Activated CD8-positive, alpha-beta T cell treated with anti-CD3 and anti-CD28 coated beads for 36 hours (primary cell): ENCODE data around the gene GJB2. TPM values are rescaled to one million over a fixed set of nuclear protein-coding genes. Genes with fewer than 3 reads are reported as not detected.

ENCODE experiments used
- ATAC-seq: fragments of 200-7000 bp; cut with Tn5 transposase; one replicate; pipeline ENCODE4 v1.10.0; 2021; ENCODE audit warnings: mild to moderate bottlenecking, moderate library complexity
- CTCF ChIA-PET: fragments of 350-600 bp; sonication (Branson Sonifier 250); formaldehyde crosslinking; loops from one replicate; lab custom pipeline; 2021; ENCODE audit warnings: antibody characterized with exemption; lab: Charles Lee
- POLR2A ChIA-PET: fragments of 350-600 bp; sonication (Branson Sonifier 250); formaldehyde crosslinking; loops from one replicate; lab custom pipeline; 2021; ENCODE audit warnings: antibody characterized with exemption; lab: Charles Lee
- DNase-seq: peaks from one replicate; pipeline ENCODE4 v3.0.0-alpha.2; 2020
- H3K27ac Mint-ChIP-seq: one replicate; pipeline ENCODE4 v1.8.0; 2021; ENCODE audit warnings: mild to moderate bottlenecking, mixed read lengths
- H3K27me3 Mint-ChIP-seq: one replicate; pipeline ENCODE4 v1.8.0; 2021; ENCODE audit warnings: mixed read lengths
- H3K36me3 Mint-ChIP-seq: one replicate; pipeline ENCODE4 v1.8.0; 2021; ENCODE audit warnings: low read depth, mixed read lengths
- H3K4me1 Mint-ChIP-seq: one replicate; pipeline ENCODE4 v1.8.0; 2021; ENCODE audit warnings: low read depth, mixed read lengths
- H3K4me3 Mint-ChIP-seq: one replicate; pipeline ENCODE4 v1.8.0; 2021; ENCODE audit warnings: mild to moderate bottlenecking, moderate library complexity, mixed read lengths
- H3K9me3 Mint-ChIP-seq: one replicate; pipeline ENCODE4 v1.8.0; 2021; ENCODE audit warnings: mixed read lengths
- CTCF ChIP-seq: fragments of 200-600 bp; IDR thresholded peaks from one replicate; pipeline ENCODE4 v1.8.0; 2022; ENCODE audit warnings: antibody characterized with exemption, mild to moderate bottlenecking
- intact Hi-C: fragments of 100-400 bp; cut with micrococcal nuclease; formaldehyde crosslinking; loops from one replicate; pipeline ENCODE4 v1.10.0; 2022
- total RNA-seq, 2 experiments: library from RNA; stranded (reverse); gene quantifications; one replicate each; pipeline ENCODE4 v1.2.3, GENCODE V29; 2021

GJB2 gene
- total RNA-seq, 2 experiments from 2014 or later = 0.83 to 1.1 TPM

GRCh38 chr13:20182231-20182846, 10.4 kb downstream of the GJB2 start:
- Mint-ChIP-seq H3K4me1 (no peaks in the 10 kb centered on the region), H3K4me3 (no peak overlapping the region), H3K9me3 (no peaks in the 10 kb centered on the region), H3K27me3 (peaks cover 34% of the 10 kb centered on the region), H3K36me3 (no peaks in the 10 kb centered on the region), H3K27ac (no peak overlapping the region)
- CTCF ChIA-PET = interaction anchor here (0.8 to 2.2 kb wide), 12 partner anchors 9 to 311 kb away, joined by 3 to 13 read pairs (median 4); partner anchors contain the start of genes GJA3 and GJB2
- ATAC-seq (peak; percentile 100), DNase-seq (peak; percentile 58)
- POLR2A ChIA-PET = no interaction called here
- peak; percentile 86 for TF ChIP-seq CTCF
- intact Hi-C loops = loop anchor here (10.0 kb wide), 1 partner anchor 742 kb away; no protein-coding TSS in a partner anchor

GRCh38 chr13:20181188-20181587, 11.6 kb downstream of the GJB2 start:
- POLR2A ChIA-PET = no interaction called here
- Mint-ChIP-seq H3K27ac (no peak overlapping the region), H3K9me3 (no peaks in the 10 kb centered on the region), H3K4me1 (no peaks in the 10 kb centered on the region), H3K4me3 (no peak overlapping the region), H3K27me3 (peaks cover 40% of the 10 kb centered on the region), H3K36me3 (no peaks in the 10 kb centered on the region)
- CTCF ChIA-PET = interaction anchor here (0.9 to 2.2 kb wide), 5 partner anchors 10 to 312 kb away, joined by 3 to 13 read pairs (median 4); partner anchors contain the start of gene GJB2
- ATAC-seq (no peak), DNase-seq (no peak)
- no peak for TF ChIP-seq CTCF
- intact Hi-C loops = loop anchor here (10.0 kb wide), 1 partner anchor 744 kb away; no protein-coding TSS in a partner anchor

DNA sequence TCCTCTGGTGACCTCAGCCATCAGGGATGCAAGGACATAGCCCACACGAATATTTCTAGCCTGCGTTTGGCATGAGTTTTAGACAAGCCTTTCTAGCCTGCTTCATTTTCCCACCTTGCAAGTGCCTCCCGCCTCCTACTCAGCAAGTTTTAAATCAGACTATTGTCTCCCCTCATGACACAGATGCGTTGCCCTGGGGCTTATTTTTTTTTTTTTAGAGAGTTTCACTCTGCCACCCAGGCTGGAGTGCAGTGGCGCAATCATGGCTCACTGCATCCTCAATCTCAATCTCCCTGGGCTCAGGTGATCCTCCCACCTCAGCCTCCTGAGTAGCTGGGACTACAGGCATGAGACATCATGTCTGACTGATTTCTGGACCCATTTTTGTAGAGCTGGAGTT, 14.6 kb downstream of the GJB2 start:
- ATAC-seq = no peak
- H3K27ac Mint-ChIP-seq = no peak overlapping the region
- H3K4me3 Mint-ChIP-seq = no peak overlapping the region
- peaks cover 59% of the 10 kb centered on the region for H3K27me3 Mint-ChIP-seq
- TF ChIP-seq CTCF = no peak
- intact Hi-C loops = no loop called here
- H3K36me3 Mint-ChIP-seq = no peaks in the 10 kb centered on the region
- CTCF ChIA-PET = no interaction called here
- no peaks in the 10 kb centered on the region for H3K9me3 Mint-ChIP-seq
- no peak for DNase-seq
- POLR2A ChIA-PET = no interaction called here
- peaks cover 23% of the 10 kb centered on the region for H3K4me1 Mint-ChIP-seq

- no peak for DNase-seq
- intact Hi-C loops = no loop called here
- ChIA-PET POLR2A (no interaction called here), CTCF (interaction anchor here (0.7 to 1.9 kb wide), 2 partner anchors 21 to 748 kb away, joined by 3 to 4 read pairs; no protein-coding TSS in a partner anchor)
- Mint-ChIP-seq H3K4me1 (peaks cover 27% of the 10 kb centered on the region), H3K36me3 (no peaks in the 10 kb centered on the region), H3K4me3 (no peak overlapping the region), H3K27me3 (peaks cover 62% of the 10 kb centered on the region), H3K27ac (no peak overlapping the region), H3K9me3 (no peaks in the 10 kb centered on the region)
- no peak for ATAC-seq
- no peak for TF ChIP-seq CTCF
Observed at GRCh38 chr13:20177049-20177831, 15.5 kb downstream of the GJB2 start.
